OCI-M1 (cell line): ENCODE data around the gene SAMD1.
"Not testable (repeated sequence)": the region's sequence is repeated elsewhere in the genome, so short reads cannot be mapped to it uniquely, and the experiment has no call there.

Experiments
- DNase-seq: peaks from one replicate; lab custom pipeline; 2025; lab: John Stamatoyannopoulos, UW

The SAMD1 gene

GRCh38 chr19:14061081-14061749, 29.3 kb downstream of the SAMD1 start:
- DNase-seq = peak; percentile 66

- DNase-seq = peak; percentile 80
These were observed 30.8 kb downstream of the SAMD1 start for GRCh38 chr19:14059652-14060155.

- peak; percentile 78 for DNase-seq
These were observed 31.5 kb downstream of the SAMD1 start for GRCh38 chr19:14059093-14059480.

DNA sequence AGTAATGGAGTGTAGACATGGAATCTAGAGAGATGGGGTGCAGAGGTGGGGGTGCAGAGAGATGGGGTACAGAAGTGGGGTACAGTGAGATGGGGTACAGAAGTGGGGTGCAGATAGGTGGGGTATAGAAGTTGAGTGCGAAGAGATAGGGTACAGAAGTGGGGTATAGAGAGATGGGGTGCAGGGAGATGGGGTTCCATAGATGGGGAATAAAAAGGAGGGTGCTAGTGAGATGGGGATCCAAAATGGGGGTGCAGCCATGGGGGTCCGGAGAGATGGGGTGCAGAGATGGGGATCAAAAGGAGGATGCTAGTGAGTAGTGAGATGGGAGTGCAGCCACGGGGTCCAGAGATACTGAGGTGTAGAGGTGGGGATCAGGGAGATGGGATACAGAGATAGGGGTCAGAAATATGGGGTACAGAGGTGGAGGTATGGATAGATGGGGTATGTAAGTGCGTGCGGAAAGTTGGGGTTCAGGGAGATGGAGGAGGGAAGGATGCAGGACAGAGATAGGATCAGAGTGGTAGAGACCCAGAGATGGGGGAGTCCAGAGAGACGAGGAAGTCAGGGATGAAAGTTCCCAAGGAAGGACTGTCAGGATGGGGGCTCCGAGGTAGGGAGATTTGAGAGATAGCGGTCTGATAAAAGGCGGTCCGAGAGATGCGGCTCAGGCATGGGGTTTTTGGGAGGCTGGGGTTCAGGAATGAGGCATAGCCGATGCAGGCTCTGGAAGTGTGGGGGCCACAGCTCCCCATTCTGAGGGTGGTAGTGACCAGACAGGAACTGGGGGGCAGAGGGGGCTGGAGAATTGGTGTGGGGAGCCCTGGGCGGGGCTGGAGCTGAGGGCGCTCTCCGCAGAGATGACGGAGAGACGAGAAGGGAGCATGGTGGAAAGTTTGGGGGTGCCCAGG, 32.1 kb downstream of the SAMD1 start:
- DNase-seq = no peak

DNA sequence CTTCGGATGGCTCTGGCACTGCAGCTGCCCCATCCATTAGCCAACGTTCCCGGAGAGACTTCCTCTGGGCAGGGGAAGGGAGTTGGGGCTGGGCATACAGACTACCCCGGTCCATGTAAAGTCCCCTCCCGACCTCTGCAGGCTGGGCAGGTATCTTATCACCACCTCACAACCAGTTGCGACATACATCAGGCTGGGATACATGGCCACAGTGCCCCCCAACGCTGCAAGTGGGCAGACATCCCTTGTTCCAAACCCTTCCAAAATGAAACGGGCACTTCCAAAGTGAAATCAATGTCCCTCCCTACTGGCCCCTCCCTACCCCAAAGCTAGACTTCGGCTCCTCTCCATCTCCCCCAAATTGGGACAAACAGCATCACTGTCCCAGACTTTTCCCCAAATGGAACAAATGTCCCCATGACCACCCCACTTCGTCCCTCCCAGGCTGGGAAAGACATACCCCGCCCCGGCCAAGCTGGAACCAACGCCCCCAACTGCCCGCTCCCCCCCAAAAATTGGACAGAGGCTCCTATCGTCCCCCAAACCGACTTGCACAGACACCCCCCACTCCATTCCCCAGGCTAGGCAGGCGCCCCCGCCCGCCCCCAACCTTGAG, 33.7 kb downstream of the SAMD1 start:
- DNase-seq = peak; percentile 61

DNA sequence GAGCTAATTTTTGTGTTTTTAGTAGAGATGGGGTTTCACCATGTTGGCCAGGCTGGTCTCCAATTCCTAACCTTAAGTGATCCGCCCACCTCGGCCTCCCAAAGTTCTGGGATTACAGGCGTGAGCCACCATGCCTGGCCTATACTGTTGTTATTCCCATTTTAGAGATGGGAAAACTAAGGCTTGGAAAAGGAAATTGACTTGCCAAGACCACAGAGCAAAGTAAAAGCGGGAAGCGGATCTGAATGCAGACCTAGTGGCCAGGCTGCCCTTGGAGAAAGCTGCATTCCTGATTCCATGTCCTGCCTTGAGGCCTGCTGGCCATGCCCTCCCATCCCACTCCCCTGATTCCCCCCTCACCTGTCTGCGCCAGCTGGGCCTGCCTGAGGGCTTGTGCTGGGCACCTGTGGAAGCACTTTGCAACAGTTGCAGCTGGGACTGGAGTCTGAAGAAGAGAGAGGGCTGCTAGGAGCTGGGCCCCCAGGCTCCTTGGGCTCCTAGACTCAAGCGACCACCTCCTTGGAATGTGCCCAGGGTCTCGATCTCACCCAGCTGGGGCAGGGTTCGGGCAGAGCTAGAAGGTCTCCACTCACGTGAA, 34.4 kb downstream of the SAMD1 start:
- no peak for DNase-seq

- DNase-seq = no peak
These were observed 35.2 kb downstream of the SAMD1 start for GRCh38 chr19:14055396-14055795.

GRCh38 chr19:14054721-14055120, 35.8 kb downstream of the SAMD1 start:
- DNase-seq = no peak

- DNase-seq = no peak
These were observed 36.5 kb downstream of the SAMD1 start for GRCh38 chr19:14054099-14054498.

DNA sequence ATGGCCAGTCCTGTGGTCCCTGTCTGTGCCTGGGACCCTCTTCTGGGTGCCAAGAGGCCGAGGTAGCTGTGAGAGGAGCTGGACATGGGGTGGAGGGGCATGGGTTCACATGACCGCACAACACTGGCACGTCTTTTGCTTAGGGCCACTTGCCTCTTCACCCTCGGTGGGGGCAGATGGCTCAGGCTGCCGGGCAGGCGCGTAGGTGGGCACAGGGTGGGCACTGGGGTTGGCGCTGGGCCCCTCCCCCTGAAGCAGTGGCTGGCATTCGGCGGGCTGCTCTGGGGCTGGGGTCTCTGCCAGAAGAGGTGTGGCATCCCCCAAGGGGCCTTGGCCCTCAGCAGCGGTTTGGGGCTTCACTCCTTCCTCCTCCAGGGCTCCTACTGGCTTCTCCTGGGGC, 37.1 kb downstream of the SAMD1 start:
- no peak for DNase-seq

GRCh38 chr19:14053032-14053431, 37.5 kb downstream of the SAMD1 start:
- peak; percentile 61 for DNase-seq

- no peak for DNase-seq
These were observed 38.1 kb downstream of the SAMD1 start for GRCh38 chr19:14052470-14052869.

DNA sequence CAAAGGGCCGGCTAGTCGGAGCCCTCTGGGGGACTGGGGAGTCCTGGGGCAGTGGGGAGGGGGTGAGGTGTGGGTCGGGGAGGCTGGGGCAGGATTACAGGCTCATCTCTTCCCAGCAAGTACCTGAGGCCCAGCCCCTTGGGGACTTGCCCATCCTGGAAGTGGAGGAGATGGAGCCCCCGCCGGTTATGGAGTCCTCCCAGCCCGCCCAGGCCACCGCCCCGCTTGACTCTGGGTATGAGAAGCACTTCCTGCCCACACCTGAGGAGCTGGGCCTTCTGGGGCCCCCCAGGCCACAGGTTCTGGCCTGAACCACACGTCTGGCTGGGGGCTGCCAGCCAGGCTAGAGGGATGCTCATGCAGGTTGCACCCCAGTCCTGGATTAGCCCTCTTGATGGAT, 38.6 kb downstream of the SAMD1 start:
- no peak for DNase-seq

- DNase-seq = not testable (repeated sequence)
These were observed 39.6 kb downstream of the SAMD1 start for GRCh38 chr19:14050961-14051360.

- DNase-seq = no peak
These were observed 40.0 kb downstream of the SAMD1 start for GRCh38 chr19:14050512-14050911.

DNA sequence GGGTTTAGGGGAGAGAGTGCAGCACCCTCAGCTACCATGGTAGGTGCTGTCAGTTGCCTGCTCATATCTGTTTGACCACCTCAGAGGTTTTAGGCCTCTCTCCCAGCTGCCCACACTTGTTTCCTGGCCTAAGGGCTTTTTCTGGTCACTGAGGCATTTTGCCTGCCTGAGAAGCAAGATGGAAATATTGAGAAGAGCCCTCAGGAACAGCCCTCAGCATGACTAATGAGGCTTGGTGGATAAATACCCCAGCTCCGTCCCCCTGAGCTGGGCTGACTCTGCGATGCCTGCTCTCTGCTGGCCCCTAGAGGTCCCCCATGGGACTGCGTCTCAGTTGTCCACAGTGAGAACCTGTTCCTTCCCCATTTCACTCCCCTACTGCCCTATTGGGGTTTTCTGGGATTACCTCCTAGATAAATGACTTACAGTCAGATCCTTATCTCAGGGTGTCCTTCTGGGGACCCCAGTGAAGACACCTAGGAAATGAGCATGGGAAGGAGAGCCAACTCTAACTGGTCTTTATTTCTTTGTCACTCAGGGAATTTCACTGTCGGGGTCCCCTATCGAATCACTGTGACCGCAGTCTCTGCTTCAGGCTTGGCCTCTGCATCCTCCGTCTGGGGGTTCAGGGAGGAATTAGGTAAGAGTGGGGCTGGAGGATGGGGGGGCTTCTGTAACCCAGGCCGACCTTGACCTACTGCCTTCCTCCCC, 42.0 kb downstream of the SAMD1 start:
- DNase-seq = peak; percentile 99

- DNase-seq = not testable (repeated sequence)
These were observed 42.7 kb downstream of the SAMD1 start for GRCh38 chr19:14047866-14048265.

- peak; percentile 92 for DNase-seq
These were observed 47.6 kb downstream of the SAMD1 start for GRCh38 chr19:14042659-14043608.

DNA sequence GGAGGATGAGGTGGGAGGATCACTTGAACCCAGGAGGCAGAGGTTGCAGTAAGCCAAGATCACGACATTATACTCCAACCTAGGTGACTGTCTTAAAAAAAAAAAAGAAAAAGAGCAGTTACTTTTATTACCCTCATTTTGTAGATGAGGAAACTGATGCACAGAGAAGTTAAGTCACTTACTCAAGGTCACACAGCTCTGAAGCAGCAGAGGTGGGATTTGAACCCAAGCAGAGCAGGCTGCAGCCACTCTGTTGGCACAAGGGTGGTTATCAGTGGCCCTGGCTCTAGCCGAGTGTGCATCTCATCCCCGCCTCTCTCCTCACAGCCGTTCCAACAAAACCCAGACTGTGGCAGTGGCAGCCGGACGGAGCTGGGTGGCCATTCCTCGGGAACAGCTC, 51.4 kb downstream of the SAMD1 start:
- DNase-seq = no peak
